IMR-90 (cell line): ENCODE results near the gene ZDHHC8.

ENCODE experiments used
- FOS ChIP-seq: fragments of 150-350 bp; IDR thresholded peaks from 2 replicates; pipeline ENCODE4 v1.6.1; 2016; ENCODE audit warnings: low read depth, low read length
- MAZ ChIP-seq: IDR thresholded peaks from 2 replicates; pipeline ENCODE4 v1.6.1; 2012; ENCODE audit warnings: low read depth, mild to moderate bottlenecking, low read length, improper control_type of control experiment, moderate library complexity, borderline replicate concordance
- NFE2L2 ChIP-seq: fragments of 150-350 bp; IDR thresholded peaks from 2 replicates; pipeline ENCODE4 v1.6.1; 2016; ENCODE audit warnings: low read depth, mild to moderate bottlenecking, low read length
- POLR2A ChIP-seq: IDR thresholded peaks from 2 replicates; pipeline ENCODE4 v1.6.1; 2012; ENCODE audit warnings: mild to moderate bottlenecking, low read depth, low read length
- SMC3 ChIP-seq: fragments of 150-350 bp; IDR thresholded peaks from 2 replicates; pipeline ENCODE4 v1.6.1; 2016; ENCODE audit warnings: low read depth, mild to moderate bottlenecking, antibody characterized with exemption, low read length, moderate library complexity
- TF ChIP-seq, protein P1 (sequence below): conservative IDR thresholded peaks from 2 replicates; pipeline ENCODE4 v1.5.1; 2012; ENCODE audit warnings: mild to moderate bottlenecking, low read depth, low read length, improper control_type of control experiment

DNA sequence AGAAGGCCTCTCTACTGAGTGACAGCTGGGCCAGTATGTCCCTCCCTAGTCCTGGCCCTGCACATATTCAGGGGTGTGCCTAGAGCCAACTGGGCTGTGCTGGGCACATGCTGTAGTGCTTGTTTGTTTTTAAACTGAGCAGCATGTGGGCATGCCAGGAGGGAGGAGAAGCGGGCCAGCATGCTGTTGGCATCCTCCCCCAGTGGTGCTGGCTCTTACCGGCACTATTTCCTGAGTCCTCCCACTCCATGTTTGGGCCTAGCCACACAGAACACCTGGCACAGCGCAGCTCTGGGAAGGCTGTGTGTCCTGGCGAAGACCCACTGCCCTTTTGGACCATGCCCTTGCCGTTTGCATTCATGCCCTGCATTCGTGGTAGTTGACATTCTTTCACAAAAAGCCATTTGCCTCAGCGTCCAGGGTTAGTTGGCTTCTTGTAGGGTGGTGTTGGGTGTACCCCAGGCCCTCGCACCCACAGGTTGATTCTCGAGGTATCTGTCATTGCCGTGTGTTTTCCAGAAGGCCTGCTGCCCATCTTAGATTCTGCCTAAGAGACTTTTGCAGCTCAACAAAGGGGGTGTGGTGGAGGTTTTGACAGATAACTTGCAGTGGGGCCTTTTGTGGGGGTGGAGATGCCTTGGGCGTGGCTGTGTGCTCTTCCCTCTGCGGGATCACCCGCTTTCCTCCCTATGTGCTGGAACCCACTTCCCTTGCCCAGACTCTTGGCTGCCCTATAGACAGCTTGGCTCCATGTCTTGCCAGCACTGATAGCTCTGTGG is 38.0 kb upstream of the ZDHHC8 start:
- TF ChIP-seq, protein P1, sequence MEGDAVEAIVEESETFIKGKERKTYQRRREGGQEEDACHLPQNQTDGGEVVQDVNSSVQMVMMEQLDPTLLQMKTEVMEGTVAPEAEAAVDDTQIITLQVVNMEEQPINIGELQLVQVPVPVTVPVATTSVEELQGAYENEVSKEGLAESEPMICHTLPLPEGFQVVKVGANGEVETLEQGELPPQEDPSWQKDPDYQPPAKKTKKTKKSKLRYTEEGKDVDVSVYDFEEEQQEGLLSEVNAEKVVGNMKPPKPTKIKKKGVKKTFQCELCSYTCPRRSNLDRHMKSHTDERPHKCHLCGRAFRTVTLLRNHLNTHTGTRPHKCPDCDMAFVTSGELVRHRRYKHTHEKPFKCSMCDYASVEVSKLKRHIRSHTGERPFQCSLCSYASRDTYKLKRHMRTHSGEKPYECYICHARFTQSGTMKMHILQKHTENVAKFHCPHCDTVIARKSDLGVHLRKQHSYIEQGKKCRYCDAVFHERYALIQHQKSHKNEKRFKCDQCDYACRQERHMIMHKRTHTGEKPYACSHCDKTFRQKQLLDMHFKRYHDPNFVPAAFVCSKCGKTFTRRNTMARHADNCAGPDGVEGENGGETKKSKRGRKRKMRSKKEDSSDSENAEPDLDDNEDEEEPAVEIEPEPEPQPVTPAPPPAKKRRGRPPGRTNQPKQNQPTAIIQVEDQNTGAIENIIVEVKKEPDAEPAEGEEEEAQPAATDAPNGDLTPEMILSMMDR: no peak
- TF ChIP-seq FOS (no peak), MAZ (no peak), SMC3 (no peak), NFE2L2 (no peak), POLR2A (no peak)
